ENCODE results near the gene FBXL17.

FBXL17 gene

GRCh38 chr5:107874795-107875194 is 507.1 kb downstream of the FBXL17 start:
- DNase-seq: no peak
- in situ Hi-C loops (cut with HindIII; ENCODE audit: low pct_ligation_motif_present, low pct_unique_long_range_greater_than_20kb, low sequenced_read_pairs): no loop called here

GRCh38 chr5:107873877-107874276 is 508.0 kb downstream of the FBXL17 start:
- in situ Hi-C loops (cut with HindIII; ENCODE audit: low pct_ligation_motif_present, low pct_unique_long_range_greater_than_20kb, low sequenced_read_pairs): no loop called here
- DNase-seq: no peak

- in situ Hi-C loops (cut with HindIII; ENCODE audit: low pct_ligation_motif_present, low pct_unique_long_range_greater_than_20kb, low sequenced_read_pairs): no loop called here
- DNase-seq: no peak
These were observed 510.9 kb downstream of the FBXL17 start for GRCh38 chr5:107871023-107871422.

- in situ Hi-C loops (cut with HindIII; ENCODE audit: low pct_ligation_motif_present, low pct_unique_long_range_greater_than_20kb, low sequenced_read_pairs): no loop called here
- DNase-seq: peak; percentile 25
These were observed 512.3 kb downstream of the FBXL17 start for GRCh38 chr5:107869438-107870115.

GRCh38 chr5:107868650-107869409 is 513.1 kb downstream of the FBXL17 start:
- in situ Hi-C loops (cut with HindIII; ENCODE audit: low pct_ligation_motif_present, low pct_unique_long_range_greater_than_20kb, low sequenced_read_pairs): no loop called here
- no peak for DNase-seq

- no peak for DNase-seq
- in situ Hi-C loops (cut with HindIII; ENCODE audit: low pct_ligation_motif_present, low pct_unique_long_range_greater_than_20kb, low sequenced_read_pairs): no loop called here
These were observed 514.6 kb downstream of the FBXL17 start for GRCh38 chr5:107867266-107867665.

GRCh38 chr5:107864793-107865192 is 517.1 kb downstream of the FBXL17 start:
- in situ Hi-C loops (cut with HindIII; ENCODE audit: low pct_ligation_motif_present, low pct_unique_long_range_greater_than_20kb, low sequenced_read_pairs): no loop called here
- no peak for DNase-seq

- in situ Hi-C loops (cut with HindIII; ENCODE audit: low pct_ligation_motif_present, low pct_unique_long_range_greater_than_20kb, low sequenced_read_pairs): no loop called here
These were observed 518.8 kb downstream of the FBXL17 start for GRCh38 chr5:107863125-107863524.

GRCh38 chr5:107861565-107861964 is 520.3 kb downstream of the FBXL17 start:
- in situ Hi-C loops (cut with HindIII; ENCODE audit: low pct_ligation_motif_present, low pct_unique_long_range_greater_than_20kb, low sequenced_read_pairs): no loop called here
- DNase-seq: no peak

More at GRCh38 chr5:107863125-107863524, 518.8 kb downstream of the FBXL17 start:
- no peak for DNase-seq

GRCh38 chr5:107860044-107860443 is 521.9 kb downstream of the FBXL17 start:
- in situ Hi-C loops (cut with HindIII; ENCODE audit: low pct_ligation_motif_present, low pct_unique_long_range_greater_than_20kb, low sequenced_read_pairs): no loop called here
- DNase-seq: no peak

- DNase-seq: no peak
- in situ Hi-C loops (cut with HindIII; ENCODE audit: low pct_ligation_motif_present, low pct_unique_long_range_greater_than_20kb, low sequenced_read_pairs): no loop called here
These were observed 523.1 kb downstream of the FBXL17 start for GRCh38 chr5:107858788-107859187.

GRCh38 chr5:107858324-107858723 is 523.6 kb downstream of the FBXL17 start:
- no peak for DNase-seq

GRCh38 chr5:107857785-107858184 is 524.1 kb downstream of the FBXL17 start:
- no peak for DNase-seq

More at GRCh38 chr5:107858324-107858723, 523.6 kb downstream of the FBXL17 start:
- in situ Hi-C loops (cut with HindIII; ENCODE audit: low pct_ligation_motif_present, low pct_unique_long_range_greater_than_20kb, low sequenced_read_pairs): no loop called here

GRCh38 chr5:107855171-107855570 is 526.7 kb downstream of the FBXL17 start:
- in situ Hi-C loops (cut with HindIII; ENCODE audit: low pct_ligation_motif_present, low pct_unique_long_range_greater_than_20kb, low sequenced_read_pairs): no loop called here
- DNase-seq: peak; percentile 1

More at GRCh38 chr5:107857785-107858184, 524.1 kb downstream of the FBXL17 start:
- in situ Hi-C loops (cut with HindIII; ENCODE audit: low pct_ligation_motif_present, low pct_unique_long_range_greater_than_20kb, low sequenced_read_pairs): no loop called here

- in situ Hi-C loops (cut with HindIII; ENCODE audit: low pct_ligation_motif_present, low pct_unique_long_range_greater_than_20kb, low sequenced_read_pairs): no loop called here
- no peak for DNase-seq
These were observed 528.2 kb downstream of the FBXL17 start for GRCh38 chr5:107853696-107854095.

- DNase-seq: no peak
These were observed 528.9 kb downstream of the FBXL17 start for GRCh38 chr5:107853031-107853430.

GRCh38 chr5:107849118-107849517 is 532.8 kb downstream of the FBXL17 start:
- no peak for DNase-seq
- in situ Hi-C loops (cut with HindIII; ENCODE audit: low pct_ligation_motif_present, low pct_unique_long_range_greater_than_20kb, low sequenced_read_pairs): no loop called here

More at GRCh38 chr5:107853031-107853430, 528.9 kb downstream of the FBXL17 start:
- in situ Hi-C loops (cut with HindIII; ENCODE audit: low pct_ligation_motif_present, low pct_unique_long_range_greater_than_20kb, low sequenced_read_pairs): no loop called here

GRCh38 chr5:107840592-107840991 is 541.3 kb downstream of the FBXL17 start:
- no peak for DNase-seq
- in situ Hi-C loops (cut with HindIII; ENCODE audit: low pct_ligation_motif_present, low pct_unique_long_range_greater_than_20kb, low sequenced_read_pairs): no loop called here

GRCh38 chr5:107840161-107840560 is 541.7 kb downstream of the FBXL17 start:
- in situ Hi-C loops (cut with HindIII; ENCODE audit: low pct_ligation_motif_present, low pct_unique_long_range_greater_than_20kb, low sequenced_read_pairs): no loop called here
- no peak for DNase-seq

GRCh38 chr5:107835096-107835495 is 546.8 kb downstream of the FBXL17 start:
- in situ Hi-C loops (cut with HindIII; ENCODE audit: low pct_ligation_motif_present, low pct_unique_long_range_greater_than_20kb, low sequenced_read_pairs): no loop called here
- no peak for DNase-seq

Measured in ACHN (cell line).